HG02759 (cell line): ENCODE data around the gene ECE1.

Experiments
- ATAC-seq: cut with Tn5 transposase; IDR thresholded peaks from one replicate; pipeline ENCODE4 v1.9.1; 2021; ENCODE audit warnings: mild to moderate bottlenecking, moderate library complexity; ENCODE audit not compliant: unreplicated experiment

The ECE1 gene

DNA sequence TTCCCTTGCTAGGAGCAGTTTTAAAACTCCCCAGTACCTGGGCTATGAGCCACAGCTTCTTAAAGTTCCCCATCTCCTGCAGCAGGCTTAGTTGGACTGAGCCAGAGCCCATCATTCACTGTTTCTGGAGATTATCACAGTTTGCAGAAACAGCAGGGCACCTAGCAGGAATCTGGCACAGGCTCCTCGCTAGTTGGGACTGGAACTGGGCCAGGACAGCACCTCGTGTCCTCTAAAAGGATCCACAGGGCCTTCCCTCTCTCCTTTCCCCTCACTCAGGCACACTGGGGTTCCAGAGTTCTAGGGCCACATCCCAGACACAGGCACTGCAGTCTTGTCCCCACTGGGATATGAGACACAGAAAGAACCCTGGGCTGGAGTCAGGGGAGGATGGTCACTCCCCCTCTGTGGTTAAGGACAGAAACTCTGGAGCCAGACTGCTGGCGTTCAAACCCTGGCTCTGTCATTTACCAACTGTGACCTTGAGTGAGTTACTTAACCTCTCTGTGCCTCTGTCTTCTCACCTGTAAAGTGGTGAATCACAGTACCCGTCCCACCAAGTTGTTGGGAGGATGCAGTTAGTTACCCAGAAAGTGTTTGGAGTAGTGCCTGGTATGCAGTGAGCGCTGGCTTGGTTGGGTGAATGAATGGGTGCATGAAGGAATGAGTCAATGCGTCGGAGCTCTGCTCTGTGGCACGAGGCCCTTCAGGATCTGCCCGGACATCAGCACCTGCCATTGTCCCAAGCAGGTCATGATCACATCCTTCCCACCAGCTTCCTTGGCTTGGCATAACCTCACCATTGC is 18.8 kb upstream of the ECE1 start:
- no peak for ATAC-seq

DNA sequence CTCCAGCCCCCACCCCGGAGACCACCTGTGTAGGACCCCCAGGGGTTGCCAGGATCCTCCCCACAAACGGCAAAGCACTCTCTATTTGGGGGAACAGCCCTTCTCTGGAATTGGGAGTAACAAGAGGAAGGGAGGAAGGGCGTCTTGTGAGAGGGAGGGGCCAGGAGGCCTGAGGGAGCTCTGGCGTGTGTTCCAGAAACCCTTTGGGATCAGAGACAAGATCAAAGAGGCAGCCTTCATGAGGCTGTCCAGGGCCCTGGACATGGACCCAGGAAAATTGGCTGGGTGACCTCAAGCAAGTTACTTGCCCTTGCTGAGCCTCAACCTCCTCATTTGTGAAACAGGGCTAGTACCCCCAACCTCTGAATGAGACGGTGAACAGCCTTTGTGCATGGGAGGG is 18.1 kb upstream of the ECE1 start:
- no peak for ATAC-seq

DNA sequence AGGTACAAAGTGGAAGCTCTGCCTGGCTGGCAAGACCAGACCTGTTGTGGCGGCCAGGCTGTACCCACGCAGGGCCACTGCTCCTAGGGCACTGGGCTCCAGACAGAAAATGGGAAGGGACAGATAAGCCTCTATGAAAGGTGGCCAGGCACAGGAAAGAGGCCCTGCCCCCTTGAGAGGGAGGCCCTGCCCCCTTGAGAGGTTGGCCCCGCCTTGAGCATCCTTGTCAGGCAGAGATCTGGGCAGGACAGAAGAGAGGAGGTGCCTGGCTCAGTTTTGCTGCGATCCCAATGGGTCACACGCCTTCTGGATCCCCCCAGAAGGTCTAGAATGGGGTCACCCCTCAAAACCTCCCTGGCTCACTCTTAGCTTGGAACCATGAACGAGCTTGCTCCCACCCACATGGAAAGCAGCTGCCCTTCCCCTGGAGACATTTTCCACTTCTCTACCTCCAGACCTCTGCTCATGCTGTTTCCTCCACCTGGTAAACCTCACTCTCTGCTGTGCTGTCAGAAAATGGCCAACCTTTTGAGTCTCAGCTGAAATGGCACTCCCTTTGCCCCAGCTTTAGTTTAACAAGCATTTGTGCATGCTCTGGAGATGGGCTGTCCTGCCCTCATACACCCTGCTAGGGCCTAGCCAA is 17.5 kb upstream of the ECE1 start:
- no peak for ATAC-seq

DNA sequence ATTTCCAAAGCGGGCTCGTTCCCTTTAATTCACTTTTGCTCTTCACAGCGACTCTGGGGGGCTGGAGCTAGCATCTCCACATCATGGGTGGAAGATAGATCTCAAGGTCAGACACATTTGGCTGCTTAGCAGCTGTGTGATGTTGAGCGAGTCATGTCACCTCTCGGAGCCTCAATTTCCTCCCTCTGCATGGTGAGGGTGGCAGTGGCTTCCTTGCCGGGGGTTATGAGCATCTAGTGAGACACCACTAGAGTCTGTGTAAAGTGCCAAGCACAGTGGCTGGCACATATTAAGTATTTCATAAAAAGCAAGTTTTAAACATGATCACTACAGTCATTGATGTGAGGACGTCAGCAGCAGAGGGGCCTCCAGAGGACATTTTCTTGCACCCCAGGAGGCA is 16.9 kb upstream of the ECE1 start:
- ATAC-seq: no peak

DNA sequence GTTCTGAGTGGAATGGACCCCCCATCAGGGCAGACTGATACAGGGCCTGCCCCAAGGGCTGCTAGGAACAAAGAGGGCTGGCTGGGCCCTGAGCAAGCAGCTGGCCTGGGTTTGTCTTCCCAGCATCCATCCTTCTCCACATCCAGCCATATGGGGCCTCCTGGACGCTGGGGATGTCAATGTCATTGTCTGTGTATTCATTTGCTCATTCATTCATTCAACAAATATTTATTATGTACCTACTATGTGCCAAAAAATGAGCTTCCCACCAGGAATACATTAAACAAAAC is 15.6 kb upstream of the ECE1 start:
- ATAC-seq: no peak

DNA sequence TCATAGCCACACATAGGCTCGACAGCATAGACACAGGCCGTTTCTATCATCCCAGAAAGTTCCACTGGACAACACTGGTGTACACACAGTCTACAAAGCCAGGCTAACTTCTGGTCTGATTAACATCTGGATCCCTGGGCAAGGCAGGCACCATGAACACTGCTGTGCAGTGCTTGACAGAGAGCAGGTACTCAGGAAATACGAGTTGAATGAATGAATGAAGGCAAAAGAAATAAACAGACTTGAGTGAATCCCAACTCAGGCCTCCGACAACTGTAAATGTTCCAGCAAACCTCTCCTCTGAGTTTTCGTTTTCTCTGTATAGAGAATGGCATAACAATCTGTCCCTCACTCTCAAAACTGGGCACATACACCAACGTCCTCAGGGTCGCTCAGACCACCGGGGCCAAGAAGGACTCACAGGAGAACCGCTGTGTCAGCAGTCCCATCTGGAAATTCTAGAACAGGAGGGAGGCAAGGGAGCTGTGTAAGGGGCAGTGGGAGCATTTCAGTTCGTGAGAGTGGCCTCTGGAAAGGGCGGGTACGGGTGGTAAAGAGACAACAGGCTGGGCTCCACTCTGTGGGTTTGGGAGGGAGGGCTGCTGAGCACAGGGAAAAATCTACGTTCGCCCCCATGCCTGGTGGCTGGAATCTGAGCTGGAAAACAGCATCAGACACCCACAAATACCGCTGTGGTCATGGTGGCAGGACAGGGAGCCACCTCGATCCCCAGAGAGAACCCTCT is 15.1 kb upstream of the ECE1 start:
- no peak for ATAC-seq

DNA sequence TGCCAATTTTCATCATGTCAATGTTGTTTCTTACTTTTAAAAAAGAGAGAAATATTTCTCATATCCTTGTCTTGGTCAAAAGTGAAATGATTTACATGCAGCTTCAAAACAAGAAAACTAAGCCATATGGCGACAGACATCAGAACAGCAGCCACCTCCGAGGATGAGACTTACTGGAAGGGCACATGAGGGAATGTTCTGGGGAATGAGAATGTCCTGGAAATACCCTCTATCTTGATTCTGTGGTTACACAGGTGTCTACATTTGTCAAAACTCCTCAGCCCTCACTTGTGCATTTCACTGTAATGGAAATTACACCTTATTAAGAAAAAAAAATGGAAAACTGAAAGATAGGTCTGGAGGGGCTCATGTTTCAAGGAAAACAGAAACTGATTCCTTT is 14.2 kb upstream of the ECE1 start:
- ATAC-seq: no peak

DNA sequence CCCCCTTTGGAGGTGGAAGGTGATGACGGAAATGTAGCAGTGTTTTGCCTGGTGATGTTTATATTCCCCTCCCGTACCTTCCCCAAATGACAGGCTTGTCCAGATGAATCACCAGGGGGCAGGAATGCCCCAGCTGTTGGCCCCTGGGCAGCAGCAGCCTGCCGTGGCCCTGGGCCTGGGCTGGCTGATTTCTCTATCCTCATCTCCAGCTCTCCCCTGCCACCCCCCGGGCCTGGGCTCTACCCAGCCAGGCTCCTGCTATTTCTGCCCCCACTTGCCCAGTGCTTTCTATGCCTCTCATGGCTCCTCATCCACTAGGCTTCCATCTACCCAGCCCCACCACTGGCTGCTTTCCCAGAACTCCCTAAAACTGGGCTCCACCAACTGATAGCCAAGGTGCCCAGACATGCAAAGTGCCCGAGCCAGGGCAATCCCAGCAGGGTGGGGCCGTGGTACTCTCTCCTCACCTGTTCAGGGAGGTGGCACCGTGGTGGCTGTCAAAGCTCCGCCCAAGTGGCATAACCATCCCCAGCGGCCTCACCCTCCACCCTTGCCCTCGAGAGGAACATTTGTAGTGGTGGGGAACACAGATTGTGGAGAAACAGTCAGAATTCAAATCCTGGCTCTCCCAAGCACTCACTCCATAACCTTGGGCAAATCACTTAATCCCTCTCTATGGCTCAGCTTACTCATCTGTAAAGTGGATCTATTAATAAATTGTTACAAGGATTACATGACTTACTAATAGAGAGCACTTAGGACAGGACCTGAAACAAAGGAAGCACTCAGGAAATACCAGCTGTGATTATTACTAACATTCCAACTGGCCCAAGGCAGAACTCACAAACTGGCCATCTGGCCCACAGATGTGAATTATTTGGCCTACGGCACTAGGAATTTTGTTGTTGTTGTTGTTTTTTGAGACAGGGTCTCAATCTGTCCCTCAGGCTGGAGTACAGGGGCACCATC is 12.8 kb upstream of the ECE1 start:
- no peak for ATAC-seq

DNA sequence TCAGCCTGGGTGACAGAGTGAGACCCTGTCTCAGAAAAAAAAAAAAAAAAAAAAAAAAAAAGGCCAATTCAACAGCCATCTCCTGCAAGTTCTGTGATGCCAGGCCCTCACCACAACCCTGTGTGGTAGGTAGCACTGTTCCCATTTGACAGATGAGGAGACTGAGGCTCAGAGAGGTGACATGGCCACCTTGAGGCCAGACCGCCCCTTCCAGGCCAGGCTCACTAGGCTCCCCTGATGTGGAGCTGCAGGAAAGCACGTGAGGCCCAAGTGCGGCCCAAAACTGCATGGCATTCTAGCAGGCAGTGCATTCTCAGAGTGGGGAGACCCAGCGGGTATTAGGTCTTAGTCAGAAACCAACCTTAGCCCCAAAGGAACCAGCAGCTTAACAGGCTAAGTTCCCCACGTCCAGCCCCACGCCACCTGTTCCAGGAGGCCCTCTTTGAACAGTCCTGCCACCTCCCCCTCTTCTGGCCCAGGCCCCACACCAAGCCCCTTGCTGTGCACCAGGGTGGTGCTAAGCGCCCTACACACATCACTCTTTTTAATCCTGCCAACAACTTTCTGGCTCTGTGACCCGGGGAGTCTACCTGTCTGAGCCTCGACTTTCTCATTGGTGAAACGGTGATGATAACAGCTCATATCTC is 11.7 kb upstream of the ECE1 start:
- ATAC-seq: no peak

DNA sequence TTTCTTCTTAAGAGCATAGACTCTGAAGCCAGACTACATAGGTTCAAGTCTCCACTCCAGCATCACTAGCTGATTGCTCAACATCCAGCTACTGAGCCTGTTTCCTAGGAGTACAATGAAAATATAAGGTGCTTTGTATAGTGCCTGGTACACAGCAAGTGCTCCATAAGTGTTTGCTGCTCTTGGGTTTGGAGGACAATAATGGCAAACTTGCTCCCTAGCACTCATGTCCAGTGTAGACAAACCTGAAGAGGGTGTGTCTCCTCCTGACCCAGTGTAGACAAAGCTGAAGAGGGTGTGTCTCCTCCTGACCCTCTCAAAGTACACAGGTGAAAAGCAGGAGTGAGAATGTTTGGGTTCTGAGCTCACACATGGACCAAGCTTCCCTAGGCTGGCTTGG is 10.5 kb upstream of the ECE1 start:
- no peak for ATAC-seq

DNA sequence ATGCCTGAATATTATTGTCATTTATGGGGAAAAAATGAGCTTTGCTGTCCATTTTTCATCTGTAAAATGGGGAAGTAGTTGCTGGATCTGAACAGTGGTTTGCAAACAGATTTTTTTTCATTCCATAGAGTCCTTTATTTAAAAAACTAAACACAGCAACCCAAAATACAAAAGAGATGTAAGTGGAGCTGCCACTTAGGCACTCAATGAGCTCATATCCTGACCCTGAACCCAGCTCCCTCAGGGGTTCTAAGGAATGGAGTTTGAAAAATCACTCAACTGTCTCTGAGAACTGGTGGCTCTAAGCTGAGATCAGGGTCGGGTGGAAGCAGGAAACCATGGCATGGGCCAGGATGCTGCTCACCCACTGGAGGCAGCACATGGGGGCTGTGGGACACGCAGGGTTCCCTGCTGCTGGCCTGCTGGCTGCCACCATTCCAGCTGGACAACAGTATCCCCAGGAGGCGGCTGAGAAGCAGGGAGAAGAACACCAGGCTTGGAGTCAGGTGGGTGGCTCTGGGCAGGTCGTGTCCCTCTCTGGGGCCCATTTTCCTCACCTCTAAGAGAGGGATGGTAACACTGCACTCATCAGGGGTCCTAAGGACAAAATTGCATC is 9.6 kb upstream of the ECE1 start:
- no peak for ATAC-seq

DNA sequence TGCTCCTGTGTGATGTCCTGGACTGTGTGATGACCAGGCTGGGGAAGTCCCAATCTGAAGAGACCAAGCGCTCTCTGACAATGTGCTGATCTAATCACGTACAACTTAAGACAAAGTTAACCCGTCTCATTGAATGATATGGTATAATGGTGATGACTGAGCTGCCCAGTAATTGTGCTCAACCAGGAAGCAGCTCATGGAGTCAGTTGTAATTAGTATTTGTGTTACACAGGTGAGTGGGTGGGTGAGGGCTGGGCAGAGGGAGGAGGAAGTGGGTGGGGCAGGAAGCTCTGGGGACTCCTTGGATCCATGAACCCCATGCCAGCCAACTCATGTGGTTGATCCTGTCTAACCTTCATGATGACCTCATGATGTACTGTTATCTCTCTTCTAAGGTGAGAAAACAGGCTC is 8.7 kb upstream of the ECE1 start:
- no peak for ATAC-seq

DNA sequence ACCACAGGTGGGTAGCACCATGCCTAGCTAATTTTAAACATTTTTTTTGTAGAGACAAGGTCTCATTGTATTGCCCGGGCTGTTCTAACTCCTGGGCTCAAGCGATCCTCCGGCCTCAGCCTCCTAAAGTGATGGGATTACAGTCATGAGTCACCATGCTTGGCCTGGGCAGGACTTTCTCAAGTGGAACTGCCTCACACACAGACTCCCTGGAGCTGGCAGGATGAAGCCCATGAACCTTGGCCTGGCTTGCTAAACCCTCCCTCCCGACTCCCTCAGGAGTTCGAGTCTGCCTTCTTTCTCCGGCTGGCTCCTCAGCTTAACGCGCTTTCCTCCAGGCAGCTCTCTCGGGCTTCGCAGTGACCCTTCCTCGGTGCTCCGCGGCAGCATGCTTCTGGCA is 7.7 kb upstream of the ECE1 start:
- ATAC-seq: no peak

DNA sequence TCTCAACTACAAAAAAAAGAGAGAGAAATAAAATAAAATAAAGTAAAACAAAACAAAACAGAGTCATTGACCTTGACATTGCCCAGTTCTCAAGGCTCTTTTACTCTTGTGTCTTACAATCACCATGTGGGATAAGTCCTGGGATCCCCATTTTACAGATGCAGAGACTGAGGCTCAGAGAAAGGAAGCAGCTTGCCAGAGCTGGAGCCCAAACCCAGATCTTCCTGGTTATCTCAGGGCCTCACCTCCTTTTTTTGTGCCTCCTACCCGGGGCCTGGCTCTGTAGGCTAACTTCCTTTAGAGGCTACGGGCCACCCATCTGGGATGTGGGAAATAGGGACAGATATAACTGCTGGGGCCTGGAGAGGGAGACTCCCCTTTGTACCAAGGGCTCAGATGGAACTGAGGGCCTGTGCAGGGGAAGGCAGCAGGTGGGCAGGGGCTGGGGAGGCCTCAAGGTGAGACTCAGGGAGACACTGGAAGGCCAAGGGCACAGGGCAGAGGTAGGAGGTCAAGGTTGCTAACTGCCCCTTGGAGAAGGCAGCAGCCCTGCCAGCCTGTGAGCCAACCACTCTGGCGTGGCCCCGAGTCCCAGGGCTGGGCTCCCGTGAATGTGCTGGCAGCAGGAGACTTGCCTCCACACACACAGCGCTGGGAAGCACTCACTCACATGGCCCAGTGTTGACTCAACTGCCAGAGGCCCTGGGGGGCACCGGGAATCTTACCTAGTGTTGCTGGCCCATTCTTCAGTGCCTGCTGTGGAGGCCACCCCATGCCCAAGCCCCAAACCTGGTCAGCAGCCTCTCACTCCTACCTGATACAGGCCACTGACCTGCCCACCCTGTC is 6.5 kb upstream of the ECE1 start:
- no peak for ATAC-seq

DNA sequence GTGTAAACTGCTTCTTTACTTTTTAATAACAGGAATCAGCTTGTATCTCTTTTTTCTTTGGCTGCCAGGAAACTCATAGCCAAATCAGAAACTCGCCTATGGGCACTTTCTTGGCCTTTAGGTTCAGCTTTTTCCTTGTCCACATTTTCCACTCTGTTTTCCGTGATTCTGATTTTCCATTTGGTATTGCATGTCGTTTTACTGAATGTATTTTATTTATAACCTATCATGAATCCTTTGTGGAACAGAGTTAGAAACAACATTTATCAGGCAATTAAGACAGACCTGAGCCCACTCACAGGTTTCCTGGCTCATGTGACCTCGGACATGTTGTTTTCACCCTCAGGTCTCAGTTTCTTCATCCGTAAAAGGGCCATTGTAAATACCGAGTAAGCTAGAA is 5.3 kb upstream of the ECE1 start:
- no peak for ATAC-seq

DNA sequence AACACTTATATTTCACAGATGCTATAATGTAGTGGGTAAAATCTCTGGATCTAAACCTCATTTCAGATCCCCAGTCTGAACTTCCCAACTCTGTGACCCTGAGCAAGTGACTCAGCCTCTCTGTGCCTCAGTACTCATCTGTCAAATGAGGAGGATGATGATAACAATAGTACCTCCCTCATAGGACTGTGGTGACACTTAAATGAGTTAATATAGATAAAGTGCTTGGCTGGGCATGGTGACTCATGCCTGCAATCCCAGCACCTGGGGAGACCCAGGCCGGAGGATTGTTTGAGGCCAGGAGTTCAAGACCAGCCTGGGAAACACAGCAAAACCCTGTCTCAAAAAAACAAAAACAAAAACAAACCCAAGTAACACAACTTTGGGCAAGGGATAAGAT is 4.7 kb upstream of the ECE1 start:
- peak; percentile 9 for ATAC-seq

DNA sequence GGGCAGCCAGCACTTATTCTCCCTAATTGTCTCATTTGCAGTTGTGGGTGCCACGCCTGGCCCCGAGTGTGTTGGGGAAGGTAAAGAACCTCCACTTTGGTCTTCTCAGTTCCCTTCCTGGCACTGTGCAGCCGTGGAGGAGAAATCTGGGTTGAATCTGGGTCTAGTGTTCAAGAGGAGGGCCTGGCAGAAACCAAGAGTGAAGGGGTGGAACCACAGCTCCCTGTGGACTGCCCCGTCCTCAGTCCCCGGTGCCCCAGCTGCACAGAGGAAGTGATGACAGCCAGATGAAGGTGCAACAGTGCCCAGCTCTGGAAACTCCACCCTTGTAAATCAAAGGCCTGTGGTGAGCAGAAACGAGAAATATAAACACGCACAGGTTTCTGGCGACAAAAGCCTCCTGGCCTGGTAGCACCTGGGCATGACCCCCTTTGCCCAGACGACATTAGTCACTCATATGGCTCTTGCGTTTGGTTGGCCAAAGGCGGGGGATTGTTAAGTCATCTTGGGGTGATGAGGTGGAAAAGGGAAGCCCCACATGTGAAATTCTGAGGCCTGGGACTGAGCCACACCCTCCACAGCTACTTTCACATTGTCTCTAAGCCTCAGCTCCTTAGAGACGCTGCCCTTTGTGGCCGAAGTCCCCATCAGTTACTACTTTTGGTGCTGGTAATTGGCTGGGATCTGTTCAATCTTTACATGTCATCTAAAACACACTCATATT is 4.2 kb upstream of the ECE1 start:
- ATAC-seq: peak; percentile 51

DNA sequence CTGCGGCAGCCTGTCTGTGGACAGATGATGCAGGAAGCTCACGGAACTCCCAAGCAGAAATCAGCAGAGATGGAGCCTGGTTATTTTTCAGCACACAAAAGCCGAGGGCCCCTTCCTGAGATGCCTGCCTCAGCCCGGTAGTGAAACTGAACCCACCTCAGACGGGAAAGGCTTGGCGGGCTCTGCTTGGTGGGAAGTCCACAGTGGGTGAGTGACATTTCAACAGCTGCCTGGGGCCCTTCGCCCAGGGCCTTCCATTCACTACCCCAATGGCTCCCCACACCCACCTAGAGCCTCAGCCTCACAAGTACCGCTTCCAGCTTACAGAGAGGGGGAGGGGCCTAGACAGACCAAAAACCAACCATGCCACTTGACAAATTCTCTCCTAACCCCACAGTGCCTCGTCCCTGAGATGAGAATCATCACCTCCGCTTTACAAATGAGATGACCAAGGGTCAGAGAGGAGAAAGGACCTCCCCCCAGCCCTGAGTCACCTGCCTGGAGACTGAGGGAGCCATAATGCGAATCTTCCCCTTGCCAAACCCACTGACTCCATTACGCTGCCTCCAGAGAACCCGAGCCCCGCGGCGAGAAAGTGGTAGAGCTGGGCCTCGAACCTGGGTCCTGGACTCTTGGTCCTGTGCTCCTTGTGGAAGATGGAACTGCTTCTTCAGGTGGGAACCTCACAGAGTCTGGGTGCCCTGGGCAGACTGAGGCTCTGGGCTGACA is 3.4 kb upstream of the ECE1 start:
- peak; percentile 31 for ATAC-seq
